K562 (cell line): ENCODE measurements around the gene C1orf21.

Experiments
- ASH1L ChIP-seq: fragments of 450-650 bp; IDR thresholded peaks from 2 replicates; pipeline ENCODE4 v1.6.1; 2018; ENCODE audit warnings: borderline replicate concordance, mild to moderate bottlenecking, low read depth; ENCODE audit not compliant: partially characterized antibody
- CHCHD3 ChIP-seq: fragments of 250-450 bp; sonication (Bioruptor Pico); IDR thresholded peaks from 2 replicates; pipeline ENCODE4 v2.1.2; 2022; ENCODE audit warnings: mild to moderate bottlenecking
- CTCF ChIP-seq, 3 experiments: IDR thresholded peaks in 2 of 3; conservative IDR thresholded peaks in 1 of 3; 2 replicates each; pipeline ENCODE4 v1.5.1; 2011 to 2012; ENCODE audit warnings: low read length in 3 of 3, mild to moderate bottlenecking in 3 of 3, control low read depth in 2 of 3, improper control_type of control experiment in 1 of 3, inconsistent platforms in 1 of 3, low read depth in 1 of 3, mixed read lengths in 1 of 3, moderate library complexity in 1 of 3; ENCODE audit not compliant: insufficient read depth in 2 of 3
- MAZ ChIP-seq, 2 experiments: fragments of 450-650 bp in 1 of 2; sonication (generic) in 1 of 2; formaldehyde crosslinking; IDR thresholded peaks in 1 of 2; conservative IDR thresholded peaks in 1 of 2; 2 replicates each; pipeline versions ENCODE4 v1.4.0 to v1.5.0; 2020; ENCODE audit warnings: mild to moderate bottlenecking in 1 of 2, missing genetic modification reagents in 1 of 2
- MEF2D ChIP-seq: conservative IDR thresholded peaks from 2 replicates; pipeline ENCODE4 v1.6.1; 2016; ENCODE audit warnings: low read depth, missing genetic modification characterization, missing compliant biosample characterization
- ZNF707 ChIP-seq: fragments of 250-450 bp; sonication (Bioruptor Pico); conservative IDR thresholded peaks from 2 replicates; pipeline ENCODE4 v1.8.0; 2022; ENCODE audit warnings: inconsistent platforms, mild to moderate bottlenecking, moderate library complexity

DNA sequence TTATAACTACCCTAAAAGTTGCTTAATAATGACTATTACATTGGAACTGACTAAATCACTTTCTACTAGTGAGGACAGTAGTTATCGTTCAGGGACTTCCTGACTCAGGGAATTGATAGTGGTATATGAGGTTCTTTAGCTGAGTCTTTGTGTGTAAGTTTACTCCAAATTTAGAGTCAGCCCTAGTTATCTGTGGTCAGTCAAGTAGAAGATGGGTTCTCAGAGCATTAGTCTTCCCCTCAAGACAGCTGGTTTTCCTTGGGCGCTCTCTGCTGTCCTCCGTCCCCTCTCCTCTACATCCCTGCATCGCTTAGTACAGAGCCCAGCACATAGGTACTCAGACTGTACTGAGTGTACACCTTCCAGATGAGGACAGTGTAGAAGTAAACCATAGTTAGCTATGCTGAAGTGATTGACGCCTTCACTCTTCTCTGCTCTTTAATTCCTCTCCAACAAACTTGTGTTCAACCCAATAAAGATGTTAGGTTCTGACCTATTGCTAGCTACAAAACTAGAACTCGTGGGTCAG, 116.5 kb downstream of the C1orf21 start:
- no peak for TF ChIP-seq CTCF (IDR thresholded peaks at IDR 0.05 in 2 of 3, conservative IDR thresholded peaks at IDR 0.05 in 1 of 3; ENCODE audit: insufficient read depth in 2 of 3, low read depth in 1 of 3, low read length in 3 of 3)
- no peak for TF ChIP-seq MAZ (CRISPR knock-in tag; conservative IDR thresholded peaks at IDR 0.05 in 1 of 2, IDR thresholded peaks at IDR 0.05 in 1 of 2)
- TF ChIP-seq MEF2D (tag) = no peak
- TF ChIP-seq CHCHD3 (CRISPR knock-in tag) = no peak
- no peak for TF ChIP-seq ASH1L
- no peak for TF ChIP-seq ZNF707 (CRISPR knock-in tag)
